CD14-positive monocyte (primary cell): ENCODE data around the gene MAX. TPM values are rescaled to one million over a fixed set of nuclear protein-coding genes. Genes with fewer than 3 reads are reported as not detected.

Experiments
- DNase-seq, 3 donors: peaks; one replicate each; pipeline ENCODE4 v3.0.0-alpha.2; 2011 to 2022
- H2AFZ ChIP-seq: 2 replicates; pipeline ENCODE4 v1.6.0; 2012; ENCODE audit warnings: mild to moderate bottlenecking, low read depth, low read length, inconsistent platforms; ENCODE audit not compliant: insufficient read depth, poor library complexity, severe bottlenecking
- H3K27ac ChIP-seq, 2 donors: 1 replicate in 1 of 2; 2 replicates in 1 of 2; pipeline ENCODE4 v1.5.1; 2012 to 2013; ENCODE audit warnings: low read length in 2 of 2, control low read depth in 1 of 2, inconsistent platforms in 1 of 2, low read depth in 1 of 2, mild to moderate bottlenecking in 1 of 2
- H3K27me3 ChIP-seq, 2 donors: one replicate each; pipeline versions ENCODE4 v1.6.0 to v1.6.1; 2011 to 2013; ENCODE audit warnings: low read length in 2 of 2; ENCODE audit not compliant: control insufficient read depth in 2 of 2, insufficient read depth in 2 of 2
- H3K36me3 ChIP-seq, 2 donors: replicated peaks in 1 of 2; 1 replicate in 1 of 2; 2 replicates in 1 of 2; pipeline versions ENCODE4 v1.5.1 to v1.6.1; 2012 to 2013; ENCODE audit warnings: low read length in 2 of 2, control low read depth in 1 of 2, inconsistent platforms in 1 of 2, mild to moderate bottlenecking in 1 of 2; ENCODE audit not compliant: insufficient read depth in 2 of 2, control insufficient read depth in 1 of 2
- H3K4me1 ChIP-seq, 2 donors: 1 replicate in 1 of 2; 2 replicates in 1 of 2; pipeline versions ENCODE4 v1.5.1 to v1.6.1; 2012 to 2013; ENCODE audit warnings: low read length in 2 of 2, control low read depth in 1 of 2, inconsistent platforms in 1 of 2, mild to moderate bottlenecking in 1 of 2, moderate library complexity in 1 of 2; ENCODE audit not compliant: insufficient read depth in 2 of 2, control insufficient read depth in 1 of 2
- H3K4me2 ChIP-seq: replicated peaks from 2 replicates; pipeline ENCODE3; 2012; ENCODE audit warnings: low read length, moderate library complexity, mild to moderate bottlenecking; ENCODE audit not compliant: poor library complexity, severe bottlenecking; ENCODE audit errors: extremely low read depth
- H3K4me3 ChIP-seq, 3 experiments: fragments of 200-600 bp in 1 of 3; sonication (generic) in 1 of 3; replicated peaks in 1 of 3; 1 replicate in 2 of 3; 2 replicates in 1 of 3; pipeline ENCODE4 v1.5.1; 2011 to 2013; ENCODE audit warnings: low read length in 3 of 3, mild to moderate bottlenecking in 3 of 3, control low read depth in 2 of 3, low read depth in 2 of 3, inconsistent platforms in 1 of 3, moderate library complexity in 1 of 3
- H3K79me2 ChIP-seq: 2 replicates; pipeline ENCODE4 v1.6.0; 2012; ENCODE audit warnings: mild to moderate bottlenecking, control low read depth, inconsistent platforms, low read length, moderate library complexity; ENCODE audit not compliant: insufficient read depth
- H3K9ac ChIP-seq: 2 replicates; pipeline ENCODE4 v1.6.0; 2017; ENCODE audit warnings: low read length, mild to moderate bottlenecking; ENCODE audit not compliant: insufficient read depth, poor library complexity, severe bottlenecking
- H3K9me3 ChIP-seq, 2 donors: replicated peaks in 1 of 2; 1 replicate in 1 of 2; 2 replicates in 1 of 2; pipeline versions ENCODE4 v1.5.1 to v1.6.1; 2012 to 2013; ENCODE audit warnings: low read length in 2 of 2, control low read depth in 1 of 2; ENCODE audit not compliant: control insufficient read depth in 1 of 2, insufficient read depth in 1 of 2
- H4K20me1 ChIP-seq: 2 replicates; pipeline ENCODE4 v1.6.0; 2012; ENCODE audit warnings: mild to moderate bottlenecking, low read length, control low read depth, moderate library complexity; ENCODE audit not compliant: insufficient read depth
- H3K27ac Mint-ChIP-seq, 7 donors: one replicate each; pipeline ENCODE4 v1.8.0; 2020; ENCODE audit warnings: mild to moderate bottlenecking in 7 of 7, mixed read lengths in 7 of 7, moderate library complexity in 6 of 7, inconsistent platforms in 2 of 7
- H3K27me3 Mint-ChIP-seq, 3 donors: one replicate each; pipeline ENCODE4 v1.8.0; 2021 to 2022; ENCODE audit warnings: low read depth in 3 of 3, mild to moderate bottlenecking in 3 of 3, mixed read lengths in 3 of 3, moderate library complexity in 3 of 3, inconsistent platforms in 1 of 3
- H3K36me3 Mint-ChIP-seq, 2 donors: one replicate each; pipeline ENCODE4 v1.8.0; 2020; ENCODE audit warnings: mixed read lengths in 2 of 2, inconsistent platforms in 1 of 2, mild to moderate bottlenecking in 1 of 2
- H3K4me1 Mint-ChIP-seq: one replicate; pipeline ENCODE4 v1.8.0; 2020; ENCODE audit warnings: mild to moderate bottlenecking, mixed read lengths
- H3K4me3 Mint-ChIP-seq, 2 donors: one replicate each; pipeline ENCODE4 v1.8.0; 2020; ENCODE audit warnings: mild to moderate bottlenecking in 2 of 2, mixed read lengths in 2 of 2, moderate library complexity in 1 of 2
- H3K9me3 Mint-ChIP-seq, 7 donors: one replicate each; pipeline ENCODE4 v1.8.0; 2020 to 2022; ENCODE audit warnings: mixed read lengths in 7 of 7, mild to moderate bottlenecking in 6 of 7, moderate library complexity in 6 of 7, inconsistent platforms in 2 of 7
- CTCF ChIP-seq: fragments of 200-600 bp; IDR thresholded peaks from one replicate; pipeline ENCODE4 v1.8.0; 2022; ENCODE audit warnings: antibody characterized with exemption, mild to moderate bottlenecking
- WGBS: methylation state at CpG from one replicate; pipeline ENCODE4 v1.1.5; 2013; ENCODE audit warnings: missing lambda C conversion rate; ENCODE audit not compliant: insufficient coverage; 5-methylcytosine and 5-hydroxymethylcytosine counted together
- intact Hi-C, 2 donors: fragments of 100-400 bp; cut with micrococcal nuclease; formaldehyde crosslinking; loops; one replicate each; pipeline versions ENCODE4 v1.15.0 to v1.15.1; 2023
- polyA plus RNA-seq, 3 donors: library from polyadenylated mRNA; depleted of rRNA in 1 of 3; unstranded in 2 of 3; stranded (reverse) in 1 of 3; fragments of 300-500 nt in 2 of 3; fragments of >200 nt in 1 of 3; fragmentation: Illumina TruSeq in 2 of 3; gene quantifications; 1 replicate in 2 of 3; 2 replicates in 1 of 3; pipeline ENCODE4 v1.2.3, GENCODE V29; 2012 to 2021

The MAX gene
- polyA plus RNA-seq, 3 donors = 78.2 to 87.0 (median 81.5) TPM

GRCh38 chr14:65045709-65046108 is 56.6 kb downstream of the MAX start:
- H3K27ac ChIP-seq = peak overlapping the region; percentile 38 to 69
- intact Hi-C loops = no loop called here
- peak overlapping the region; percentile 20 for H3K4me2 ChIP-seq
- Mint-ChIP-seq H3K9me3 (no peaks in the 10 kb centered on the region), H3K4me1 (peaks cover 75% of the 10 kb centered on the region), H3K4me3 (no peak overlapping the region), H3K36me3 (peaks cover 14 to 18% of the 10 kb centered on the region in 2 donors), H3K27me3 (peaks cover 0 to 2% (median 0%) of the 10 kb centered on the region in 3 donors), H3K27ac (peak overlapping the region; percentile 62 to 88 (median 80))
- peak in 1 of 3 donors; percentile 39 for DNase-seq
- no peak overlapping the region for H3K9ac ChIP-seq
- peaks cover 61 to 72% of the 10 kb centered on the region in 2 donors for H3K4me1 ChIP-seq
- H2AFZ ChIP-seq = no peak overlapping the region
- peaks cover 9 to 13% of the 10 kb centered on the region in 2 donors for H3K36me3 ChIP-seq
- H3K9me3 ChIP-seq = no peaks in the 10 kb centered on the region
- no peak overlapping the region for H3K4me3 ChIP-seq
- no peaks in the 10 kb centered on the region for H4K20me1 ChIP-seq
- 100% methylated on average over 1 of the region's 4 CpGs for WGBS
- H3K79me2 ChIP-seq = no peaks in the 10 kb centered on the region
- no peaks in the 10 kb centered on the region for H3K27me3 ChIP-seq
- no peak for TF ChIP-seq CTCF

- Histone ChIP-seq H3K9ac (no peak overlapping the region), H3K27ac (peak overlapping the region in 1 of 2 donors; percentile 81), H3K4me2 (peak overlapping the region; percentile 79), H3K4me1 (peaks cover 61 to 72% of the 10 kb centered on the region in 2 donors), H3K27me3 (no peaks in the 10 kb centered on the region), H3K9me3 (no peaks in the 10 kb centered on the region), H3K36me3 (peaks cover 12 to 16% of the 10 kb centered on the region in 2 donors), H3K4me3 (peak overlapping the region in 1 of 3 experiments; percentile 68), H4K20me1 (no peaks in the 10 kb centered on the region), H3K79me2 (no peaks in the 10 kb centered on the region), H2AFZ (peak overlapping the region; percentile 73)
- Mint-ChIP-seq H3K4me3 (peak overlapping the region; percentile 72 to 86), H3K27ac (peak overlapping the region; percentile 58 to 93 (median 88)), H3K9me3 (no peaks in the 10 kb centered on the region), H3K27me3 (peaks cover 0 to 2% (median 0%) of the 10 kb centered on the region in 3 donors), H3K36me3 (peaks cover 16 to 22% of the 10 kb centered on the region in 2 donors), H3K4me1 (peaks cover 77% of the 10 kb centered on the region)
- no peak for DNase-seq
- intact Hi-C loops = no loop called here
- no CpG with 5 or more reads among the region's 5 CpGs for whole genome bisulfite sequencing
- TF ChIP-seq CTCF = no peak
Observed at GRCh38 chr14:65045006-65045405, 57.3 kb downstream of the MAX start.
